LNCAP (cell line): ENCODE measurements around the gene ZNF746.

Source experiments
- CTCF ChIP-seq: fragments of 450-650 bp; IDR thresholded peaks from 2 replicates; pipeline ENCODE4 v1.5.1; 2017; ENCODE audit warnings: mild to moderate bottlenecking

The ZNF746 gene

GRCh38 chr7:149498811-149499210, 1.2 kb upstream of the ZNF746 start:
- TF ChIP-seq CTCF, result no peak

- TF ChIP-seq CTCF, result no peak
Measured at GRCh38 chr7:149496642-149497391, 792 bp downstream of the ZNF746 start.

GRCh38 chr7:149495785-149496641, 1.6 kb downstream of the ZNF746 start:
- no peak for TF ChIP-seq CTCF

DNA sequence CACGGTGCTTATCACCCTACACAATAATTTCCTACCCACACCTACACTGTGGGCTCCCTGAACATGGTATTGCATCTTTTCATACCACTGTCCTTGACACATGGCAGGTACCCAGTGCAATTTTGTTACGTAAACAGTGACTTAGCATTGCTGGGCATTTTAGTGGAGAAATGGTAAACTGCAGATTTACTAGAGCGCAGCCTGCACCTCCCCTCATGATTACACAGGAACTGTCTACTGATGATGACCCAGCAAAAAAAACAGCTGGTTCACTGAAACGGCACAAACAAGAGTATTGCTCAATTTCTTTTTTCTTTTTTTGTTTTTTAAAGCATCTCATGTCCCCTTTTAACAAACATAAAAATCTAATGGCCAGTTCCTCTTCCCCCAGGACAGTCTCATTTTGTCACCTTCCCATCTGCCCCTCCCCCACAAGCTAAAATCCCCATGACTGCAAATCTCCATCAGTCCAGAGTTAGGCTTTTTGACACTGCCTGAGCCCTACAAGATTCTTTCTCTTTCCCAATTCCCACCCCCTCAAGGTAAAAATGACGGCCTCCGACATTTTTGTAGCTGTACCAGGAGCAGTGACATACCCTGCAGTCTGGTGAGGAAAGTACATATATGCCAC, 2.8 kb downstream of the ZNF746 start:
- no peak for TF ChIP-seq CTCF

DNA sequence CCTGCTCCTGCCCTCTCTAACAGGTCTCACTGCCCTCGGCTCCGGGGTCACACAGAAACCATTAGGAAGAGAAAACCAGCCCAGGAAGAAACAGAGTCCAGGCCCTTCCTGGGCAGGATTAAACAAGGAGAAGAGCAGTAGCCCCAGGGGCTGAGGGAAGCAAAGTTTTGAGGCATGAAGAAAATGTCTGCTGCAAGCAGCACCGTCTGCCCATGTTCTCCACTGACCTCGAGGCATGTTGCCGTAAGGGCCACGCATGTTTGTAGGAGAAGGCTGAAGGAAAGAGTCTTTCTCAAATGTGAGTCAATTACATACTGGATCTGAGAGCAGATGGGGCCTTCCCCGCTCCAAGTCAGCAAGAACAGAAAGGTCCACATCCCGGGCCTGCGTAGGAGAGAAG, 4.2 kb downstream of the ZNF746 start:
- TF ChIP-seq CTCF, result no peak

DNA sequence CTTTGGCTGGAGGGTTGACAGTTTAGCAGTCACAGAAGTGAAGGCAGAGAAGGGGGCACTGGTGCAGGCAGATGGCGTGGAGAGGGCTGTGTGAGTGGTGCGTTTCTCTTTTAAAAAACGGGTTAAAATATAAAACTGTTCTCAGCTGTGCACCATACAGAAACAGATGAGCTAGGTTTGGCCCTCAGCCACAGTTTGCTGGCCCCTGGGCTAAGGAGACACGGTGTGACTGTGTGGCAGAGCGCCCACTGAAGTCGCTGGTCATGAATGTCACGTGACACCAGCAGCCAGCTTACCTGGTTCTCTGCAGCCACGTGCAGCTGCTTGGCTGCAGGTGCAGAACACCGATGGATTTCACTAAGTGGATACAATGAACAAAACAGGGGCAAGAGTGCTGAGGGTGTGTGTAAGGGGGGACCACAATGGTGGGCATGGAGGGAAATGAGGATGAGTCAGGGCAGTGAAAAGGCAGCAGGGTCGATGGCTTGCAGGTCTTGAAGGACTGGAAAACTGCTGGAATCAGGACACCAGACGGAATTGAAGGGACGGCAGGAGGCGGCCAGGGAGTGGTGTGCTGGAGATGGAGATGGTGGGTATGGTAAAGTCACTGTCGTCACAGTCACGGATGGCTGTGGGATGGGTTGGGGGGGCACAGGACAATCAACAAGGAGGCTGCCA, 7.4 kb downstream of the ZNF746 start:
- no peak for TF ChIP-seq CTCF

DNA sequence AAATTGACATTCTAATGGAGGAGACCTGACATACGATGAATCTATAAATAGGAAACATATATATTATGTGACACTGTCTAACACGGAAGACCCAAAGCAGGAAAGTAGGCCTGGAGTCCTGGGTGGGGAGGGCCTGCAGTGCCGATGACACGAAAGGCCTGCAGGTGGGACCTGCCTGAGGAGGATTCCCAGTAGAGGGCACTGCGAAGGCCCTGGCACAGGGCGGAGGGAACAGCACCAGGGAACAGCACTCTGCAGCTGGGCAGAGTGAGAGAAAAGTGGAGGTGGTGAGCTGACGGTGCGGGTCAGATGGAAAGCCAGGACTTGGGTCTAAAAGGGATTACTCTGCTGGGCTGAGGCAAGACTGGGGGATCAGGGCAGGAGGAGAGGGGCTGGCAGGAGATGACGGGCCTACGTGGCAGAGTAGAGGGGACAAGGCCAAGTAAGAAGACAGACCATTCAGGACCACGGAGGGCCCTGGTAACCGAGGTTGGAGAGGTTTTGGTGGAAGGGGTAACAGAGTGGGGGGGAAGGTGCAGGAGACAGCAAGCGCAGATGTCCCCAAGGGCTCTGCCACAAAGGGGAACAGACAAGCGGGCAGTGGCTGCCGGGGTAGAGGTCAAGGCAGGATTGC, 8.1 kb downstream of the ZNF746 start:
- TF ChIP-seq CTCF, result peak; percentile 59
